ENCODE results near the gene PTPRJ. TPM values are rescaled to one million over a fixed set of nuclear protein-coding genes. Genes with fewer than 3 reads are reported as not detected.
"Not testable (repeated sequence)": the region's sequence is repeated elsewhere in the genome, so short reads cannot be mapped to it uniquely, and the experiment has no call there.

The PTPRJ gene
- total RNA-seq (2014; rRNA removed; shearing (Covaris generic)) = 39.4 and 40.1 TPM in 2 replicates
- polyA plus RNA-seq (2015; cell fraction: cytosol; rRNA removed) = 39.0 and 54.7 TPM in 2 replicates
- polyA plus RNA-seq (2015; cell fraction: nucleus; rRNA removed) = 37.4 and 40.4 TPM in 2 replicates

DNA sequence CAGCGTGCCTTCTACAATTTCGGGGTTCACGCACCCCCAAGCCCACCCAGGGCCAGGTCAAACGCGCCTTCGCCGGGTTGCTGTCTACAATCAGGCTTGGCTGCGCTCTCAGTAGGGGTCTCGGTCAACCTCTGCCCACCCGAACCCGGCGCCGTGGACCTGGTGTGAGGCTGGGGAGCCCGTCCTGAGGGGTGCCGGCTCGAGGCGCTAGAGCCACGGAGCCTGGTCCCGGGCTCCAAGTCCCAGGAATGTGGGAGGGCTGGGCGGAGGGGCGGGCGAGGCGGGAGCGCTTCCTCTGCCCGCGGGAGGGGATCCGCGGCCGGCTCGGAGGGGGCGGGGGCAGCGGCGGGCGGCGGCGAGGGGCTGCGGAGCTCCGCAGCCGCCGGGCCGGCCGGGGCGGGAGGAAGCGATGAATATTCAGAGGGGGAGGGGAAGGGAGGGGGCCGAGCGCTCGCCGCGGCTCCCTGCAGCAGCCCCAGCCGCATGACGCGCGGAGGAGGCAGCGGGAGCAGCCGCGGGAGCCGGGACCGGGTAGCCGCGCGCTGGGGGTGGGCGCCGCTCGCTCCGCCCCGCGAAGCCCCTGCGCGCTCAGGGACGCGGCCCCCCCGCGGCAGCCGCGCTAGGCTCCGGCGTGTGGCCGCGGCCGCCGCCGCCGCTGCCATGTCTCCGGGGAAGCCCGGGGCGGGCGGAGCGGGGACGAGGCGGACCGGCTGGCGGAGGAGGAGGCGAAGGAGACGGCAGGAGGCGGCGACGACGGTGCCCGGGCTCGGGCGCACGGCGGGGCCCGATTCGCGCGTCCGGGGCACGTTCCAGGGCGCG lies at the start of gene PTPRJ:
PTPRJ (plus strand) TSS at position 472 of the 819 bp plus-strand sequence. CDS start 354 bp downstream, outside the sequence.
- peak; percentile 56 for DNase-seq (ENCODE audit: low read depth, low spot score)
- in situ Hi-C loops (cut with HindIII; ENCODE audit: low pct_unique_long_range_greater_than_20kb, low sequenced_read_pairs) = loop anchor here (25.0 kb wide), 1 partner anchor 132 kb away; no protein-coding TSS in a partner anchor

DNA sequence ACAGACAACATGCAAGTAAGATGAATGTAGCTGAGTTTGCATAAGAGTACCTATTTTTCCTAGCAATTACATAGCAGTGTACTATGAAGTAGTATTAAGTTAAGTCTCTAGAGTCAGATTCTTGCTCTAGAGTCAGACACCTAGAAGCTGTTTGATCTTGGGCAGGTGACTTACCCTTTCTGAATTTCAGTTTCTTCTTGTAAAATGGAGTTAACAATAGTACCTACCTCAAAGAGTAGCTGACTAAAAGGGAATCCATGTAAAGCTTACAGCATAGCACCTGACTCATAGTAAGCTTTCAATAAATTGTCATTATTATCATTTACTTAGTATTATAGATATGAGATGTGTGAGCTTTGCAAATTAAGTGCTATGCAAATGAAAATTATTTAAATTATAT lies 47.8 kb upstream of the PTPRJ start:
- no peak for DNase-seq (ENCODE audit: low read depth, low spot score)
- in situ Hi-C loops (cut with HindIII; ENCODE audit: low pct_unique_long_range_greater_than_20kb, low sequenced_read_pairs) = no loop called here

DNA sequence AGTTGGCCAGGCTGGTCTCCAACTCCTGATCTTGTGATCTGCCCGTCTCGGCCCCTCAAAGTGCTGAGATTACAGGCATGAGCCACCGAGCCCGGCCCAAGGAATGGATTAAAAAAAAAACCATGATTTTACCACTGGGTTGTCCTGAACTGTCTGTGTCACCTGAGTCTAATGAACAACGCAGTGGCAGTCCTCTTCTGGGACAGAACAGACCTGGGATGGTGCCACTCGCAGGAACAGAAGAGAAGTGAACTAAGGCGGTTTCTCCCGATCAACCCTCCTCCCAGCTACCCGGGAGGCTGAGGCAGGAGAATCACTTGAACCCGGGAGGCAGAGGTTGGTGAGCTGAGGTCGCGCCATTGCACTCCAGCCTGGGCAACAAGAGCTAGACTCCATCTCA lies 46.6 kb upstream of the PTPRJ start:
- DNase-seq (ENCODE audit: low read depth, low spot score); in situ Hi-C loops (cut with HindIII; ENCODE audit: low pct_unique_long_range_greater_than_20kb, low sequenced_read_pairs): not testable (repeated sequence)

DNA sequence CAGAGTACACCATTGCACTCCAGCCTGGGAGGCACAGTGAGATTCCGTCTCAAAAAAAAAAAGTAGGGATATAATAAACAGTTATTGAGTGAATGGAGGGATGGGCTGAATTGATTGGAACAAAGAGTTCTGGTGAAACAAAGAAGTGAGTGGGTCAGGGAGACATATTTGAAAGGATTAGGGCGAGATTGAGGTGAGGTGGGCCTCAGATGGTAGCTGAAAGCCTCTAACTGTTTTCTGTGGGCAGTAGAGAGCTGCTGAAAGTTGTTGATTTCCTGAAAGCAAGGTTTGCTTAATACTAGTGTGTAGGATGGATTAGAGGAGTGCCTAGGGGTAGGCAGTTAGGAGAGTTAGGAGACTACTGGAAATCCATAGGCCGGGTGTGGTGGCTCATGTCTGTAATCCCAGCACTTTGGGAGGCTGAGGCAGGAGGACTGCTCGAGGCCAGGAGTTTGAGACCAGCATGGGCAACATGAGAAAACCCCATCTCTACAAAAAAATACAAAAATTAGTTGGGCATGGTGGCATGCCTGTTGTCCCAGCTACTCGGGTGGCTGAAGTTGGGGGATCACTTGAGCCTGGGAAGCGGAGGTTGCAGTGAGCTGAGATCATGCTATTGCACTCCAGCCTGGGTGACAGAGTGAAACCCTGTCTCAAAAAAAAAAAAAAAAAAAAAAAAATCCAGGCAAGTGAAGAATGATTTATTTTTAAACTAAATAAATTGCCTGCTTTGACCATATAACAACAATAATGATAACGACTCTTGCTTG lies 41.4 kb upstream of the PTPRJ start:
- DNase-seq (ENCODE audit: low read depth, low spot score) = no peak
- in situ Hi-C loops (cut with HindIII; ENCODE audit: low pct_unique_long_range_greater_than_20kb, low sequenced_read_pairs) = no loop called here

DNA sequence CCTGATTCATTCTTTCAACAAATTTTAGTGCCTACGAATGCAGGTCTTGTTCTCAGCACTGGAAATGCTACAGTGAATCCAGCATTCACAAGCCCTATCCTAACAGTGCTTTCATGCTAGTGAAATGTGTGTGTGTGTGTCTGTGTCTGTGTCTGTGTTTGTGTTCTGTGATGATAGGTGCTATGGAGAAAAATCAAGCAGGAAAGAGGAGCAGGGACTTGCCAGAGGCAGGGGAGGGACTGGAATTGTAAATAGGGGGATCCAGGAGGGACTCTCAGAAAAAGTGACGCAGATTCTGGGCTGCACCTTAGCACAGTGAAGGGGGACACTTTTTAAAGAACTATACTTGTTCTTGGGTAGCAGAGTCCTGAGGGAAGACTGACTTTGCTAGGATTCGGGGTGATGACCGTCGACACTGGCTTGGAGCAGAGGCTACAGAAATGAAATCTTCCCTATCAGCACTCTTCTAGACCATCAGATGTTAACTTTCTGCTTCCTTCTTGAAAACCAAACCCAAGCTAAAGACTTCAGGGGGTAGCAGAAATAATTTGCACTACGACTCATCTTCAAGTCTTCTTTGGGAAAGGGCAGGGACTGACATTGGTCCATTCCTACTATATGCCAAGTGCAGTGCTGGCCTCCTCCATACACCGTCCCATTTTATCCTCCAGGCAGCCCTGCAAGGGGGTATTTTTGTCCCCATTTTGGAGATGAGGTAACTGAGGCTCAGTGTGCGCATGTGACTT lies 39.3 kb upstream of the PTPRJ start:
- in situ Hi-C loops (cut with HindIII; ENCODE audit: low pct_unique_long_range_greater_than_20kb, low sequenced_read_pairs) = no loop called here
- DNase-seq (ENCODE audit: low read depth, low spot score) = no peak

DNA sequence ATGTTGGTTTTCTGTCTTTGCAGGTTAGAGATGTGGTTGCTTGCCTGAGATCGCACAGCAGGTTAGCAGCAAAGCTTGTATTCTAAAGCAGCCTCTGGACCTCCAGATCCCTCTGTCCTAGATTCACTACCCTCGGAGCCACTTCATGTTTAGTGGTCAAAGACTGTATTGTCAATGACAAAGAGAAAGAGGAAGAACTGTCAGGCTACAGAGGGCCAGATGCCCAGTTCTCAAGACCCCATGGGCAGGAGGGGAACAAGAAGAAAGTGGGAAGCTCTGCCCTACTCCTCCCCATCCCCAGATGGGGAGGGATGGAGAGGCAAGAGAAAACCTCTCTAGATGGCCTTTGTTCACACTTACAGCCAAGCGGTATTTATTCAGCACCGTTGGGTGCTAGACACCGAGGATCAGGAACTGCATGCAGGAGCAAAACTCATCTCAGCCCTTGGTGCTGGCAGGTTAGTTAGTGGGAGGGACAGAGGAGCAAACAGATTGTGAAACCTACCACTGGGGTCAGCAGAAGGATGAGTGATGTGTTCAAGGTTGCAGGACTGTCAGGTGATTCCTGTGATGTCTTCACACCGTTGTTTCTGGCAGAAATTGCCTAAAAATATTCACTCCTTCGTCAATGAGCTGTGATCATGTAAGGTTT lies 38.3 kb upstream of the PTPRJ start:
- in situ Hi-C loops (cut with HindIII; ENCODE audit: low pct_unique_long_range_greater_than_20kb, low sequenced_read_pairs) = no loop called here
- no peak for DNase-seq (ENCODE audit: low read depth, low spot score)

DNA sequence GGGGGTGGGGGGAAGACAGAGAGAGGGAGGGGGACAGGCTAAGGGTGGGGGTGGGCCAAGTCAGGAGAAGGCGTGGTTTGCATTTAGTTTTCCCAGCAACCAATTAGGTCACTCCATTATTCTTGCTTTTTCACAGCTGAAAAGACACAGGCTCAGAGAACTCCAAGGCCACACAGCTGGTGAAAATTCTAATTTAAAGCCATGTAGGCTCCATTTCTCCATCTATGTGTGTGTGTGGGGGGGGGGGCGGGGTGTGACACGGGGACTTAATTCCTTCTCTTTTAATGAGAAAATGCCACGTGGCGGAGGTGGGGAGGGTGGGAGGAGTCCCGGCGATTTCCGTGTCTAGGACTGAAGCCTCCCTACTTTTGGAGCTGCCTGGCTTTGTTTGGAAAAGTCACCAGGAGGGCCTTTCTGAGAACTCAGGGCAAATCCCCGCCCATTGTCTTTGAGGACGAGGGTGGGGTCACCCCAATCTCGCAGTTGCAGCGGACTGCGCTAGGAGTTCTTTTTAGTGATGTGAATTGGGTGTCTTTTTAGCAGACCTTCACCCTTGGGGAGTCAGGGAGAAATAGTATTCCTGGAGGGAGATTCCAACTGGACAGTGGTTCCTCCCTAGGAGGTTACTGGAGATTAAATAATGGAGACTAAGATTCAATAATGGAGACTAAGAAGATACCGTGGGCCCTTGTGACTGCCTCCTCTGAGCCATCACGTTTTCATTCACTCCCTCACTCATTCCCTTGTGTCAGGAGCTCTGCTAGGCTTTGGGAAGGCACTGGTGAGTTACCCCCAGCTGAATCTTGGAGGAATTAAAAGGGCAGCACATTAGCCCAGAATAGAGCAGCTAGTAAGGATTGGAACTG lies 36.4 kb upstream of the PTPRJ start:
- DNase-seq (ENCODE audit: low read depth, low spot score) = no peak
- in situ Hi-C loops (cut with HindIII; ENCODE audit: low pct_unique_long_range_greater_than_20kb, low sequenced_read_pairs) = no loop called here

DNA sequence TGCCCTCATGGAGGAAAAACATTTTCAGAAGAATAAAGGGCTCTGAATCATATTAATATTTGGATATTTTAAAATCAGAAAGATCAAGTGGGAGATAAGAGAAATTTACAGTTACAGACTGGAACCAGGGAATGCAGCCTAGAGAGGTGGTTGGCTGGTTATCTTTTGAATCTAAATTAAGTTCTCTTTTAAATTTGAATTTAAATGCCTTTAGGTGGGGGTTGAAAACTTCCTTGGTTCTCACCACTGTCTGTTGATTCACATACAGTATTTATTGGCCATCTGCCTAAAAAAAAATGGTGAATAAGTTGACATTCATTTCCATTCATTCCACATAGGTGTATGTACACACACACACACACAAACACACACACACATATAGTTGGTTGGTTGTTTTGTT lies 35.7 kb upstream of the PTPRJ start:
- no peak for DNase-seq (ENCODE audit: low read depth, low spot score)
- in situ Hi-C loops (cut with HindIII; ENCODE audit: low pct_unique_long_range_greater_than_20kb, low sequenced_read_pairs) = no loop called here

DNA sequence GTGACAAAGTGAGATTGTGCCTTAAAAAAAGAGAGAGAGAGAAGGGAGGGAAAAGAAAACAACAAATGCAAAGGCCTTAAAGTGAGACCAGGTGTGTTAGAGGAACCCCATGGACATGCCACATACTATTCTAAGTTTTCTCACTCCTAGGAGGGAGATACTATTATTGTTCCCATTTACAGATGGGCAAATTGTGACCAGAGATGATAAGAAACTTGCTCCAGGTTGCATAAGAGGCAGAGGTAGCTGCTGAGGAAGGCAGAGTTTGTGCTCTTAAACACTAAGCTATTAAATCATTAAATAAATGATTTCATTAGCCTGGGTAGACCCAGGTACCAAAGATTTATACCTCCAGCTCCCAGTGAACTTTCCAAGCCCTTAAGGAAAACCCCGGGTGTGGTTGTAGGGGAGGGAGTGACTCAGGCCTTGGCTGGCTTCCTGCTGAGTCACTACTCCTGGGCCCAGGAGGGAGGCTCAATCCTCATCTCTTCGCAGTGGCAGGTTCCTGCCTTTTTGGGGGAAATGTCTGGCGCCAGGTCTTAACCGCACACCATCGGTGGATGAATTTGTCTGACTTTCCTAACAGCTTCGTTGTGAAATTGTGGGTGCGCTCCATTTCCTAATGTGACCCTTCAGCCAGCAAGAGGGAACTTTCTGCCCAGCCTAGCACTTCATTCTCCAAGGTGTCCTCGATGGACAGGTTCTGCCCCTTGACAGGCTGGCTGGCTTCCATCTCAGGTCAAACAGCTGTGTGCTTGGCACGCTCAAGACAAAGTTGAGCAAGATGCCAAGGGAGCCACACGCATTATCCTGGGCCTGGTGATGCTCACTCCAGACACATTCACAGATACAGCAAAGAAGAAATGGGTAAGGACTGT lies 33.4 kb upstream of the PTPRJ start:
- in situ Hi-C loops (cut with HindIII; ENCODE audit: low pct_unique_long_range_greater_than_20kb, low sequenced_read_pairs) = no loop called here
- DNase-seq (ENCODE audit: low read depth, low spot score) = peak; percentile 41

DNA sequence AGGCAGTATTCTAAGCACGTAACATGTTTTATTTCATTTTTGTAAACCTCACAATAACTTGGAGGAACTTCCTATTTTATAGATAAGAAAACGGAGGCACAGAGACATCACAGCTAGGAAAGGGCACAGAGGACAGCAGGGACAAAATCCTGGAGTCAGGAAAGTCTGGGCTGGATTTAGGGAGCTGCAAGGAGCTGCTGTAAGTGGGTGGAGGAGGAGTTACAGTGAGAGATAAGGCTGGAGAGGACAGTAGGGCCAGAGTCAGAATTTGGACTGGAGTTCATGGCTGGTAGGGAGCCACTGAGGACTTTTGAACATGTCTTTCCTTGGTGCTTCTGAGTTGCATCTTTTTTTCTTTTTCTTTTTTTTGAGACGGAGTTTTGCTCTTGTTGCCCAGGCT lies 32.2 kb upstream of the PTPRJ start:
- in situ Hi-C loops (cut with HindIII; ENCODE audit: low pct_unique_long_range_greater_than_20kb, low sequenced_read_pairs) = no loop called here
- DNase-seq (ENCODE audit: low read depth, low spot score) = peak; percentile 30

DNA sequence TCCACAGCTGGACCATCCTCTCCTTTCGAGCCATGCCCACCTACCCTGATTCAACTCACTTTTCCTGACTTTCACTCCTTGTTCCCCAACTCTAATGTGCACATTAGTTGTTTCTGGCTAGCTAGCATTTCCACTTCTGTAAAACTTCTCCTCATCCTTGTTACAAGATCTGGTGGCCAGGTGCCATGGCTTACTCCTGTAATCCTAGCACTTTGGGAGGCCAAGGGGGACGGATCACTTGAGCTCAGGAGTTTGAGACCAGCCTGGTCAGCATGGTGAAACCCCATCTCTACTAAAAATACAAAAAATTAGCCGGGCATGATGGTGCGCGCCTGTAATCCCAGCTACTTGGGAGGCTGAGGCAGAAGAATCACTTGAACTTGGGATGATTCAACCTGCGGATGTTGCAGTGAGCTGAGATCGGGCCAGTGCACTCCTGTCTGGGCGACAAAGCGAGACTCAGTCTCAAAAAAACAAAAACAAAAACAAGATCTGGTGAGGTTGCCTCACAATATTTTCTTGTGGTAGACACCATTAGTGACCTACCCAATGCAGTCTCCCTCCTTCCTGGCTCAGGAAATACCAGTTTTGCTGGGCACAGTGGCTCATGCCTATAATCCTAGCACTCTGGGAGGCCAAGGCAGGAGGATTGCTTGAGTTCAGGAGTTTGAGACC lies 31.2 kb upstream of the PTPRJ start:
- DNase-seq (ENCODE audit: low read depth, low spot score) = not testable (repeated sequence)

DNA sequence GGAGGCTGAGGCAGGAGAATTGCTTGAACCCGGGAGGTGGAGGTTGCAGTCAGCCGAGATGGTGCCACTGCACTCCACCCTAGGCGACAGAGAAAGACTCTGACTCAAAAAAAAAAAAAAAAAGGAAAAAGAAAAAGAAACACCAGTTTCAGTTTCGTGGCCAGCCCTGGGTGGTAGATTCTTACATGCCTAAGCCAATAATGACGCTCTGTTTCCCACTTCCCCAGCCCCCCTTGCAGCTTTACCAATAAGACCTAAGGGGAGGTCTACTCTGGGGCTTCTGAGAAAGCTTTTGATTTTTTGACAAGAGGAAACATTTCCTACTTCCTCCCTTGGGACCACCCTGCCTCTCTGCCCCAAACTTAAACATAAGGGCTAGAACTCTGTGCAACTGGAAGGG lies 30.0 kb upstream of the PTPRJ start:
- in situ Hi-C loops (cut with HindIII; ENCODE audit: low pct_unique_long_range_greater_than_20kb, low sequenced_read_pairs) = no loop called here

More for the DNA sequence above, 31.2 kb upstream of the PTPRJ start:
- in situ Hi-C loops (cut with HindIII; ENCODE audit: low pct_unique_long_range_greater_than_20kb, low sequenced_read_pairs) = not testable (repeated sequence)

DNA sequence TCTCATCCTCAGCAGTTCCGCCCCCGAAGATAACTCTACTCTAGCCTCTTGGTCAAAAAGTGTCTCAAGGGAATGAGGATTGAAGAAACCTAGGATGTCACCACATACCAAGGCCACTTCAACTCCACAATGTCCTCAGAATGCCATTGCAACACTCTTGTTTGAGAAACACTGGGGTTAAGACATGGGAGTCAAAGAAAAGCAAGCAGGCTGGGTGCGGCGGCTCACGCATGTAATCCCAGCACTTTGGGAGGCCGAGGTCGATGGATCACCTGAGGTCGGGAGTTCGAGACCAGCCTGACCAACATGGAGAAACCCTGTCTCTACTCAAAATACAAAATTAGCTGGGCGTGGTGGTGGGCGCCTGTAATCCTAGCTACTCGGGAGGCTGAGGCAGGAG lies 28.9 kb upstream of the PTPRJ start:
- in situ Hi-C loops (cut with HindIII; ENCODE audit: low pct_unique_long_range_greater_than_20kb, low sequenced_read_pairs); DNase-seq (ENCODE audit: low read depth, low spot score): not testable (repeated sequence)

More for the DNA sequence above, 30.0 kb upstream of the PTPRJ start:
- peak; percentile 38 for DNase-seq (ENCODE audit: low read depth, low spot score)

DNA sequence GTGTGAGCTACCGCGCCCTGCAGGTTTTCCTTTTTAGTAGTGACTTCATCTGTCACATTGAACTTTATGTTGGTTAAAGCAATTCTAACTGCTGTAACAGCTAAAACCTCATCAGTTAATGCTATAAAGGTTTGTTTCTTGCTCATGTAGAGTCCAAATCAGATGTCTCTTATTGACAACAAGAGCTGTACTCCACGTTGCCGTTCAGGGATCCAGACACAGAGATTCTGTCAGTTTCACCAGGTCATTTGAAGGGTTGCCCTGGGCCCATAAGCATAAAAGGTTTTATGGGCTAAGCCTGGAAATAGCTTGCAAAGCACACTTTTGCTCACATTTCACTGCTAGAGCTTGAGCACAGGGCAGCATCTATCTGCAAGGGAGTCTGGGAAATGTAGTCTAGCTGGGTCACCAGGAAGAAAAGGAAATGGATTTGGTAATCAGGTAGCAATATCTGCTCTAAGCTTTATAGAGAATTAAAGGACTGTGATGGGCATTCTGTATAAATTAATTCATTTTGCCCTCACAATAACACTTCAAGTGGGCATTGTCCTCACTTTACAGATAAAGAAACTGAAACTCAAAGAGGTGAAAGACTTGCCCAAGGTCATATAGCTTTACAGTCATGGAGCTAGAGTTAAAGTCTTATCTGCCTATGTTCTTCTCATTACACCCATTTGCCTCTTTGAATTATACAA lies 25.2 kb upstream of the PTPRJ start:
- in situ Hi-C loops (cut with HindIII; ENCODE audit: low pct_unique_long_range_greater_than_20kb, low sequenced_read_pairs) = no loop called here
- DNase-seq (ENCODE audit: low read depth, low spot score) = peak; percentile 32

DNA sequence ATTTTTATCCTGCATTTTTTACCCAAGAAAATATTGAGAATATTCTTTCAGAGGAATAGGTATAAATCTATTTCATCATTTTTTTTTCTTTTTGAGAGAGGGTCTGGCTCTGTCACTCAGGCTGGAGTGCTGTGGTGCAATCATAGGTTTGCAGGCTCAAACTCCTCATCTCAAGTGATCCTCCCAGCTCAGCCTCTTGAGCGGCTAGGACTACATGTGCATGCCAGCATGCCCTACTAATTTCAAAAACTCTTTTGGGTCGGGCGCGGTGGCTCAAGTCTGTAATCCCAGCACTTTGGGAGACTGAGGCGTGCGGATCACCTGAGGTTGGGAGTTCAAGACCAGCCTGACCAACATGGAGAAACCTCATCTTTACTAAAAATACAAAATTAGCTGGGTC lies 20.3 kb upstream of the PTPRJ start:
- in situ Hi-C loops (cut with HindIII; ENCODE audit: low pct_unique_long_range_greater_than_20kb, low sequenced_read_pairs) = no loop called here
- no peak for DNase-seq (ENCODE audit: low read depth, low spot score)

Measured in SK-MEL-5 (cell line).